Putamen (tissue), 1 donor: ENCODE data around the gene RUFY2.

Experiments used
- DNase-seq: peaks from one replicate; pipeline ENCODE4 v3.0.0-alpha.2; 2016; ENCODE audit warnings: low spot score

RUFY2 gene, protein sequence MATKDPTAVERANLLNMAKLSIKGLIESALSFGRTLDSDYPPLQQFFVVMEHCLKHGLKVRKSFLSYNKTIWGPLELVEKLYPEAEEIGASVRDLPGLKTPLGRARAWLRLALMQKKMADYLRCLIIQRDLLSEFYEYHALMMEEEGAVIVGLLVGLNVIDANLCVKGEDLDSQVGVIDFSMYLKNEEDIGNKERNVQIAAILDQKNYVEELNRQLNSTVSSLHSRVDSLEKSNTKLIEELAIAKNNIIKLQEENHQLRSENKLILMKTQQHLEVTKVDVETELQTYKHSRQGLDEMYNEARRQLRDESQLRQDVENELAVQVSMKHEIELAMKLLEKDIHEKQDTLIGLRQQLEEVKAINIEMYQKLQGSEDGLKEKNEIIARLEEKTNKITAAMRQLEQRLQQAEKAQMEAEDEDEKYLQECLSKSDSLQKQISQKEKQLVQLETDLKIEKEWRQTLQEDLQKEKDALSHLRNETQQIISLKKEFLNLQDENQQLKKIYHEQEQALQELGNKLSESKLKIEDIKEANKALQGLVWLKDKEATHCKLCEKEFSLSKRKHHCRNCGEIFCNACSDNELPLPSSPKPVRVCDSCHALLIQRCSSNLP

DNA sequence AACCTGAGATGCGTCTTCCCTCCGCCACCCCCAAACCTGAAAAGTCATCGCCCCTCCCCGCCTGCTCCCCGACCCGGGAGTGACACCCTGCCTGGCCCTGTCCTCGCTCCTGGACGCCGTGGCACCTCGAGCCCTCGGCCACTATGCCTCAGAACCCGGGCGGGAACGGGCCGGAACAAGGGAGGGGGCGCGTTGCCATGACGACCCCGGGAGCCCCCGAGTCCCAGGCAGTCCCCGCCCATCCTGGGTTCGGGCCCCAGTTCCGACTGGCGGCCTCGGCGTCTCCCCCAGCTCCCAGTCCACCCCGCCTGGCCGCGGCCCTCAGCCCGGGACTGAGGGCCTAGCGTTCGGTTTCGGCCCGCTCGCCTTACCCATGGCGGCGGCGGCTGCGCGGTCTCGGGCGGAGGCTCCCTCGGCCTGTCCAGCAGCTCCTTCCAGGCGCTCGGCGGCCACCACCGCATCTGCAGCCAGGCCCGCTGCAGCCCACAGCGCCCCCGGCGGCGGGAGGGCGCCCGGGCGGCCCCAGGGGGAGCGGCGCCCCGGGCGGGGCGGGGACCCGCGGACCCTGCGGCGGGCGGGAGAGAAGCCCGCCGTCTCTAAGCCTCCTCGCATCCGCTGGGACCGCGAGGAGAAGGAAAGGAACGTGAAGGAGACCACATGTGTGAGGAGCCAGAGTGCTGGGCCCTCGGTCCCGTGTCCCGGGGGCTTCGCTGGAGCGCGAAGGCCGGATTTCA, at the start of gene RUFY2:
RUFY2 (minus strand) TSS at position 463 of the 734 bp plus-strand sequence; CDS start at position 375, 88 bp downstream.
- peak; percentile 77 for DNase-seq

DNA sequence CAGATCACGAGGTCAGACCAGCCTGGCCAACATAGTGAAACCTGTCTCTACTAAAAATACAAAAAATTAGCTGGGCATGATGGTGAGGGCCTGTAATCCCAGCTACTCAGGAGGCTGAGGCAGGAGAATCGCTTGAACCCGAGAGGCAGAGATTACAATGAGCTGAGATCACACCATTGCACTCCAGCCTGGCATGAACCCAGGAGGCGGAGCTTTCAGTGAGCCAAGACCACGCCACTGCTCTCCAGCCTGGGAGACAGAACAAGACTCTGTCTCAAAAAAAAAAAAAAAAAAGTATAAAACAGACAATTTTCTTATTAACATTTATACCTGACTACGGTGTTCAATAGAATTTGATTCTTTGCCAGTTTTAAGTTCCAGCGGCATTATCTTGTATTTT, 42.6 kb upstream of the RUFY2 start:
- DNase-seq: peak; percentile 32

DNA sequence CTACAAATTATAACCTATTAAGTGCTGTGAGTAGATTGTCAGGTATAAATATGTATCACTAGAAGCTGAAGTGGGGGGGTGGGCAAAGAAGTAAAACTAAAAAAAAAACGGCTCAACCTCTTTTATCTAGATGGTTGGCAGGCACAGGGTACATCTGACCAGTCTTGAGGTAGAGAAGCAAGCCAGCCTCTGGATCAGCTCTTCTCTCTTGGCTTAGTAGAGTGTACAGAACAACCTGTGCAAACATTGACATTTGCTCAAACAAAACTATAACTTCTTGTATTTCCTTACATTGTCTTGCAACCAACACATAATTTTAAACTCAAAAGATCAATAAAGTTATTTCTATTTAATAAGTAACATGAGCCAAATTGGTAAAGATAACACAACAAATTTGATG, 39.1 kb upstream of the RUFY2 start:
- no peak for DNase-seq

DNA sequence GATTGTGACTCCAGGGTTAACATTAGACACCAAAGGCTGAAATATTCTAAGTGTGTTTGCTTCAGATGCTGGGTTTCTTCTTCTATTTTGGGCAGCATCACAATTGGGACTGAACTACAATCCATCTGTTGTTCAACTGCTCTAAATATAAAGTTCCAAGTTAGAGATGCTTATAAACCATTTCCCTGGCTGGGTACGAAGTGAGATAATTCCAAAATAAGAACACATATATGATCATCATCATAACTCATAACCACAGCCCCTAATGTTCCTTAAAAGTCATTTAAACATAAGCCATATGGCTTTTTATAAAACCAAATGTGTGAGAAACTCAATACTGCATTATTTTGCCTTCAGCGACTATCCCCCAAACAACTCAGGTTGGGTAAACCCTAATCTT, 35.9 kb upstream of the RUFY2 start:
- DNase-seq: no peak

DNA sequence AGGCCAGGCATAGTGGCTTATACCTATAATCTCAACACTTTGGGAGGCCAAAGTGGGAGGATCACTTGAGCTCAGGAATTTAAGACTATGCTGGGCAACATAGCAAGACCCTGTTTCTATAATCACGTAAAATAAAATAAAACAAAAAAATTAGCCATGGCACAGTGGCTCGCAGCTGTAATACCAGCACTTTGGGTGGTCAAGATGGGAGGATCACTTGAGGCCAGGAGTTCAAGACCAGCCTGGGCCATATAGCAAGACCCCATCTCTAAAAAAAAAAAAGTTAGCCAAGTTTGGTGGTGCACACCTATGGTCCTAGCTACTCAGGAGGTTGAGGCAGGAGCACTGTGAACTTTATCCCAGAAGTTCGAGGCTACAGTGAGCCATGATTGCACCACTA, 33.8 kb upstream of the RUFY2 start:
- no peak for DNase-seq

DNA sequence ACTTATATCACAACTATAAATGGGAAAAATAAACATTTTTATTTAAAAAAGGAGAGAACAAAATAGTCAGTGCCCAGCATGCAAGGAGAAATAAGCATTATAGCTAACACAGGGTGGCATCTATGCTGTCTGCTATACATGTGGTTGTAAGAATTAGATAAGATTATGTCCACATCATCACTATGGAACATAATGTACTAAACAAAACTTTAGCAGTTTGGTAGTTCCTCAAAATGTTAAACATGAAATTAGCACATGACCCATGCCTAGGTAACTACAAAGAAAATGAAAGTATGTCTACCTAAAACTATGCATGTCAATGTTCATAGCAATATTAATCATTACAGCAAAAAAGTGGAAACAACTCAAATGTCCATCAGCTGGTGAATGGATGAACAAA, 28.7 kb upstream of the RUFY2 start:
- DNase-seq: no peak

DNA sequence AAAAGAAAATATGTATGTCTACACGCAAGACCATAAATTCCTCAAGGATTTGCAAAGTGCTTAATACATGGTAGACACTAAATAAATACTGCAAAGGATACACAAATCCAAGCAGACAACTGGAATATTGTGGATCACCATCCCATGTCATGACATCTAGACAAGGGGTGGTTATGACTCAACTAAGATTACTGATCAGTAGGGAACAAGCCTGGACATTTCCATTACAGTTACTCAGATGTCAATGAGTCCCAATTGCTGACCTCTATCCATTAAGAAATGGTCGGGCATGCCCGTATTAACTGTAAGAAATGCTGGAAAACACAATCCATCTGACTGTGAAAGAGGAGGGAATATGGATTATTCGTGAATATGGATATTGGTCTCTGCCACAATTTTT, 27.6 kb upstream of the RUFY2 start:
- no peak for DNase-seq

DNA sequence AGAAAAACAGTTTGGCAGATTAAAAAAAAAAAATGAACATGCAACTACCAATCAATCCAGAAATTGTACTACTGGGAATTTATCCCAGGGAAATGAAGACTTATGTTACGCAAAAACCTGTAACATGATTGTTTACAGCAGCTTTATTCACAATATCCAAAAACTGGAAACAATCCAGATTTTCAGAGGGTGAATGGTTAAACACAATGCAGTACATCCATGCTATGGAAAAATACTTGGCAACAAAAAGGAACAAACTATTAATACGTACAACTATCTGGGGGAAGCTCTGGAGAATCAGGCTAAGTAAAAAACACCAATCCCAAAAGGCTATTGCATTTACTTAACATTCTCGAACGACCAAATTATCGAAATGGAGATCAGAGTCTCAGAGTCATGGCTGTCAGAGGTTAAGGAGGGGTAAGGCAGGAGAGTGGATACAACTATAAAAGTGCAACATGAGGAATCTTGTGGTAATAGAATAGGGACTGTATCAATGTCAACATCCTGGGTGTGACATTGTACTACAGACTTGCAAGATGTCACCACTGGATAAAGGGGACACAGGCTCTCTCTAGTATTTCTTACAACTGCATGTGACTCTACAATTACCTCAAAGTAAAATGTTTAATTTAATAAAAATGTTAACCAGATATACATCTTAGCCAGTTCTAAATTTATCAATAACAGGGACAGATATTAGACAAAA, 21.5 kb upstream of the RUFY2 start:
- DNase-seq: no peak

DNA sequence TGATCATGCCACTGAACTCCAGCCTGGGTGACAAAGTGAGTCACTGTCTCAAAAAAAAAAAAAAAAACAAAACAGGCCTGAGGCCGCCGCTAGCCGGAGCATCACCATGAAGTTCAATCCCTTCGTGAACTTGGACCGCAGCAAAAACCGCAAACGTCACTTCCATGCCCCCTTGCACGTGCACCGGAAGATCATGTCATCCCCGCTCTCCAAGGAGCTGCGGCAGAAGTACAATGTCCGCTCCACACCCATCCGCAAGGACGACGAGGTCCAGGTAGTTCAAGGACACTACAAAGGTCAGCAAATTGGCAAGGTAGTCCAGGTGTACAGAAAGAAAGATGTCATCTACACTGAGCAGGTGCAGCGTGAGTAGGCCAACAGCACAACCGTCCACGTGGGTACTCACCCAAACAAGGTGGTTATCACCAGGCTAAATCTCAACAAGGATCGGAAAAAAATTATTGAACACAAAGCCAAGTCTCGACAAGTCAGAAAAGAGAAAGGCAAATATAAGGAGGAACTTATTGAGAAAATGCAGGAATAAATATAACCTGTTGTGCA, 17.5 kb upstream of the RUFY2 start:
- DNase-seq: no peak

DNA sequence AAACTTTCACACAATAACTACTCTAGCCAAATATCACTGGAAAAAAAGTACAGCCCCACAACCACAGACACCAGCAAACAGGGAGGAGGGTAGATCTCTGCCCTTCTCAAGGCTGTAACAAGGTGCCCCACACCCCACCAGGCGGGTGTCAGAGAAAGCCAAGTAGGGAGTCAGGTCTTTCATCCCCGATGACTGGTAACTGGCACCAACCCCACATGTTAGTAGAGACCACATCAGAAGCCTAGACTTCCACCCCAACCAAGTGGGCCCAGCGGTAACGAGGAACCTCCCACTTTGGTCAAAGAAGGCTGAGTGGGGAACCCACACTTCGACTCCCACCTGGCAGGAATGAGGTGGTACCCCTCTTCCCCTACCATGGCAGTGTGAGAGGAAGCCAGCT, 16.4 kb upstream of the RUFY2 start:
- DNase-seq: no peak

DNA sequence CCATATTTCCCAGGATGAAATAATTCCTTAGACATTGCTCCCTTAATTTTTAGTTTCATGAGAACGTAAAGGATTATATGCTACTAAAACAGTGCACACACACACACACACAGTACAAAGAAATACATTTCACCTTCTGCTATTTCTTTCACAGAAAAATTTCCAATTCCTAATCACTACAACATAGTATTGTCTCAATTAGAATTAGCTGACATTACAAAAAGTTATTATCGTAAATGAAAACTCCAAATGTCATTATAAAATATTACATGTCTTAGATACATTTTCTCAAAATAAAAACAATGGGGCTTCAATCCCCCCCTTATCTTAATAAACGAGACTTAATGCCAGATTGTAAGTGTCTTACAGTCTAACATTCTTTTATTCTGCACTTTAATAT, 12.3 kb upstream of the RUFY2 start:
- no peak for DNase-seq

DNA sequence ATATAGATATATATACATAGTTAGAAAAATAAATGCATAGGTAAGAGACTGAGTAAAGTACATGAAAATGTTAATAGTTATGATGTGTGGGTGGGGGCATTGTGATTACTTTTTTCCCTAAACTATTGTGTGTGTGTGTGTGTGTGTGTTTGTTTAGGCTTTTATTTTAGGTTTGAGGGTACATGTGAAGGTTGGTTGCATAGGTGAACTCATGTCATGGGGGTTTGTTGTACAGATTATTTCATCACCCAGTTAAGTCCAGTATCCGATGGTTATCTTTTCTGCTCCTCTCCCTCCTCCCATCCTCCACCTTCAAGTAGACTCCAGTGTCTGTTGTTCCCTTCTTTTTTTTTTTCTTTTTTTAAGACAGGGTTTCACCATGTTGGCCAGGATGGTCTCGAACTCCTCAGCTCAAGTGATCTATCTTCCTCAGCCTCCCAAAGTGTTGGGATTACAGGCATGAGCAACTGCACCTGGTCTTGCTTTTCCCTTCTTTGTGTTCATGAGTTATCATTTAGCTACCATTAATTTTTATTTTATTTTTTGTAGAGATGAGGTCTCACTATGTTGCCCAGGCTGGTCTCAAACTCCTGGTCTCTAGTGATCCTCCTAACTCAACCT, 1.9 kb upstream of the RUFY2 start:
- DNase-seq: no peak

DNA sequence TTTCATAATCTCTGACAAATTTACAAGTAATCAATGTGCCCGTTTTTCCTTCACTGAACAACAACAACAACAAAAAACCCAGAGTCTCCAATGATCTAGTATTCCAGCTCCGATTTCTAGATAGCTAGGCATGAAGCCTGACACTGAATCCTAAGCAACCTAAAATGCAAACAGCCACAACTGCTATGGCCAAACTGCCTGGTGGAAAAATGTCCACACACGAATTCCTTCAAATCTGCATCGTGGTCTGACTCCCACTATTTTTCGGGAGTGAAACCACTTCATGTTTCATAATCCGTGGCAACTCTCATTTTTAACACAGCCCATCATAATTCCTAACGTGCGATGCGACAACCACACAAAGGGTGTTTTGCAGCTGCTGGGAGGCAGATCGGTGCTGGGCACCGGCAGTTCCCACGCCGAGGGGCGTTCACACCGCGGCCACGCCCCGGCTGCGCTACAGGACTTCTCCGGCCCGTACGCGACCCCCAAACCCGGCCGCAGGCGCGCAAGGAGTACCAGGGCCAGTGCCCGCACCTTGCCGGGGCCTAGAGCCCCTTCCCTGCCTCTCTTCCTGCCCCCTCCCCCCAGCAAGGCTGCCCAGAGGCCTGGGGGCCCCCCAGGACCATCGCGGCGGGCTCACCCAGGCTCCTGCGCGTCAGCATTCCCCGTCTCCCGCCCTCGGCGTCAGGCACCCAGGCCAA, 814 bp downstream of the RUFY2 start:
- DNase-seq: peak; percentile 33

DNA sequence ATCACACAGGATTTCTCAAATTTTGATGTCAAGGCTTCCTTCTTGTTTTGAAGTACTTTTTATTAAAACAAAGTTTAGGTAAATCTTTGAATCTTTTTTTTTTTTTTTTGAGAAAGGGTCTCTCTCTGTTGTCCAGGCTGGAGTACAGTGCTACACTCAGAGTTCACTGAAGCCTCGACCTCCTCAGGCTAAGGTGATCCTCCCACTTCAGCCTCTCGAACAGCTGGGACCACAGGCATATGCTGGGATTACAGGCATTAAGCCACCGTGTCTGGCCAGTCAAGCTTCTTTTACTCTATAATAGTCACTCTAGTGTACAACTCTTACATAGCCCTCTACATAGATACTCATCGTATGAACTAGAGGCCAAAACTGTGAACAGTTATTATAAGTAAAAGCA, 3.4 kb downstream of the RUFY2 start:
- DNase-seq: no peak

DNA sequence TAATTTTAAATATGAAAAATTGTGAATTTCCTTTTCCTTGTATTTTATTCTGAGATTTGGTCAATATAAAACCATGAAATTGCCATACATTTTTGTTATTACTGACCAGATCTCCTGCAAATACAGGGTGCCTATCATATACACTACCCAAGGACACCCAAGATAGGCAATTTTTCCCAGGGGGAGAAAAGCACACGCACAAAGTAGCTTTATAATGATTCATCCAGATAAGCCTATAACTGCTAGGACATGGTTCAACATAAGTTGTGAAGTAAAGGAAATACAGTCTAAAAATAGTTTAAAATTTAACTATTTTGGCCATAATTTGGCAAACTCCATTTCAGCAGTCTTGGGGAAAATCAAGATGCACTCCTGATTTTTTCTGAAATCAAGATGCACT, 4.8 kb downstream of the RUFY2 start:
- no peak for DNase-seq

DNA sequence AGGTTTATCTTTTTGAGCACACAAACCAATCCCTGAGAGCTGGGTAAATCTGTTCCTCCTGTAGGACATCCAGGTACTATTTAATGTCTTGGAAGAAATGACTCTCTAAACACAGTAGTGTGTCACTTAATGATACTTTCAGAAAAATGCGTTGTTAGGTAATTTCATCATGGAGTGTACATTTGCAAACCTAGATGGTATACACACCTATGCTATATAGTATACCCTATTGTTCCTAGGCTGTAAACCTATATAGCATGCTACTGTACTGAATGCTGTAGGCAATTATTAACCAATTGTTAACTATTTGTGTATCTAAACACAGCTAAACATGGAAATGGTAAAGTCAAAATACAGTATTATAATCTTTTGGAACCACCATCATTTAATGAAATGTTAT, 10.1 kb downstream of the RUFY2 start:
- no peak for DNase-seq

DNA sequence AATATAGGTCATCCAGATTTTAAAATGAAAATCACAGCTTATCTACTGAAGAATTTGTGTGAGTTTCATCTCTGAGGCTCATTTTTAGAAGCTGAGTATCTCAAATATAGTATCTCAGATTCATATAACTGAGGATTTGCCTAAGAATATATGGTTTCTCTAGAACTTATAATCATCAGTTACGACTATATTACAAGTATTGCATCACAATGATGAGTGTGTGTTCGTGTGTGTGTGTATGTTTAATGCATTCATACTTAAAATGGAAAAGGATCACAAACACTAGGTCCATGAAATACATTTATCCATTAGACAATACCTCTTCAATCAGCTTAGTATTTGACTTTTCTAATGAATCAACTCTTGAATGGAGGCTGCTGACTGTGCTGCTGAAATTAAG, 21.3 kb downstream of the RUFY2 start:
- DNase-seq: no peak

DNA sequence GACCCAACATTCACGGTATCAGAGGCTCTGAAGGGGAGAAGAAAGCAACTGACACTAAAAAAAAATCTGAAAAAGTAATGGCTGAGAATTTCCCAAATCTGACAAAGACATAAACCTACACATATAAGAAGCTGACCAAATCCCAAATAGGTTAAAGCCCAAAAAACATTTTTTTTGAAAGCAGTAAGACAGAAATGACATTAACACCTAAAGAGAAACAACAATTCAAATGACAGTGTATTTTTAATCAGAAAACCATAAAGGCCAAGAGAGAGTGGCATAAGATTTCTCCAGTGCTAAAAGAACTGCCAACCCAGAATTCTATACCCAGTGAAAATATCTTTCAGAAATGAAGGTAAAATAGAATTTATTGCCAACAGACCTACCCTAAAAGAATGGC, 35.5 kb downstream of the RUFY2 start:
- no peak for DNase-seq

DNA sequence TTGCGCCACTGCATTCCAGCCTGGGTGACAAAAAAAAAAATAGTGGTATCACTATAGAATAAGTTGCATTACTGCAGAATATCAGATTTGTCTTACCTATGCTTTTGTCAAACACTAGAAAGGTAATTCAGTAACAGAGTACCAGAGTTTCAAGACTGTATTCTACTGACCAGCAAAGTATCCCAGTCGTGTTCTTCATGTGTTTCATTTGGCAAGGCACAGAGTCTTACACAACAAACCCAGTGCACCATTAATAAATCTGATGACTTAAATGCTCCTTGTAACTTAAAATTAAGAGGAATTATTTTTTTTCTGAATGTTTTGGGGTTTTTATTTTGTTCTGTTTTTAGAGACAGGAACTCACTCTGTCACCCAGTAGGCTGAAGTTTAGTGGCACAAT, 40.0 kb downstream of the RUFY2 start:
- DNase-seq: no peak

DNA sequence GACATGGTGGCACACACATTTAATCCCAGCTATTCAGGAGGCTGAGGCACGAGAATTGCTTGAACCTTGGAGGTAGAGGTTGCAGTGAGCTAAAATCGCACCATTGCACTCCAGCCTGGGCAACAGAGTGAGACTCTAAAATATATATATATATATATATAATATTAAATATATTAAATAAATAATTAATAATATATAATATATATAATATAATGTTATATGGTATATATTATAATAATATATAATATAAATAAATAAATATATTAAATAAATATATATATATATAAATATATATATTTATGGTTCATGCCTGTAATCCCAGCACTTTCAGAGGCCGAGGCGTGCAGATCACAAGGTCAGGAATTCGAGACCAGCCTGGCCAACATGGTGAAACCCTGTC, 40.5 kb downstream of the RUFY2 start:
- no peak for DNase-seq

DNA sequence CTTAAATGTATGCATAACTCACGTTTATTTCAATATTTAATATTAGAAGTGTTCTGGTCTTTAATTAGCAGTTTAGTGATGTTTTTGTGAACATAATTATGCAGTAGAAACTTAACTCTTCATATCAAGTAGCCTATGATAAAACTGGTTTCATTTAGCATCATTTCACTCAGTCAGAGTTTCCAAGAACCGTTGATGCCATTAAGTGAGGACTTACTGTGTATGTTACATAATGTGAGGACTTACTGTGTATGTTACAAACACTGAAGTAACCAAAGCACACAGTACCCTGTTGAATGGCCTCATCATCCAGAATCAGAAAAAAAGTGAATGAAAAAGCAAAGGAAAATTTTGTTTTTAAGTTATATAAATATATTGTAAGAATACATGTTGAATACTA, 41.5 kb downstream of the RUFY2 start:
- DNase-seq: no peak
